SK-N-MC (cell line): ENCODE results near the gene PCBD1.

ENCODE experiments used
- EZH2 ChIP-seq: fragments of 200-600 bp; sonication (generic); IDR thresholded peaks from one replicate; pipeline ENCODE4 v1.6.1; 2017; ENCODE audit warnings: antibody characterized with exemption
- FOXP2 ChIP-seq: optimal IDR thresholded peaks from 2 replicates; pipeline ENCODE3; 2011; ENCODE audit warnings: mild to moderate bottlenecking, moderate library complexity; ENCODE audit not compliant: insufficient read depth; ENCODE audit errors: extremely low read length, control extremely low read depth
- POLR2AphosphoS5 ChIP-seq: IDR thresholded peaks from 2 replicates; pipeline ENCODE4 v1.6.1; 2012; ENCODE audit warnings: mild to moderate bottlenecking, low read depth, low read length, borderline replicate concordance

DNA sequence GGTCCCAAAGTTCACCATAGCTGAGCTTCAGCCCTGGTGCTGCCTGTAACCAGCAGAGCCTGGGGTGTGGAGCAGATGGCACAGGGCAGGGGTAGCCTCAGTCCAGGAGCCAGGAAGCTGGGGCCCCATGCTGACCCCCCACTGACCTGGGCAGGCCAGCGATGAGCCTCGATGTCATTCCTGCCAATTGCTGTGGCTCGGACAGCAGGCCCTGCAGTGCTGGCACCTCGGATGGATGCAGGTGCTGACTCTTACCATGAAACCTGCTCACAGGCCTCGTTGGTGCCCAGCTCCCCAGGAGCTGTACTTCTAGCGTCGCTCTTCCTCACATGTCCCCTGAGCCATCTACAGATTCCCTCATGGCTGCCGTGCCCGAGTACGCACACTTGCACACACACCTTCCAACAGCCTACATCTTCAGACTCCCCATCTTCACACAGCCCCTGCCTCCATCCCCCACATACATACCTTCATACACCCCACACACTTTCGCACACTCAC is 46.8 kb upstream of the PCBD1 start:
- TF ChIP-seq EZH2 (no peak), POLR2AphosphoS5 (no peak), FOXP2 (no peak)
